Activated CD4-positive, alpha-beta T cell treated with anti-CD3 and anti-CD28 coated beads for 48 hours (primary cell): ENCODE measurements around the gene SSBP4.

Experiments
- DNase-seq: peaks from one replicate; pipeline ENCODE4 v3.0.0-alpha.2; 2020

Gene SSBP4

DNA sequence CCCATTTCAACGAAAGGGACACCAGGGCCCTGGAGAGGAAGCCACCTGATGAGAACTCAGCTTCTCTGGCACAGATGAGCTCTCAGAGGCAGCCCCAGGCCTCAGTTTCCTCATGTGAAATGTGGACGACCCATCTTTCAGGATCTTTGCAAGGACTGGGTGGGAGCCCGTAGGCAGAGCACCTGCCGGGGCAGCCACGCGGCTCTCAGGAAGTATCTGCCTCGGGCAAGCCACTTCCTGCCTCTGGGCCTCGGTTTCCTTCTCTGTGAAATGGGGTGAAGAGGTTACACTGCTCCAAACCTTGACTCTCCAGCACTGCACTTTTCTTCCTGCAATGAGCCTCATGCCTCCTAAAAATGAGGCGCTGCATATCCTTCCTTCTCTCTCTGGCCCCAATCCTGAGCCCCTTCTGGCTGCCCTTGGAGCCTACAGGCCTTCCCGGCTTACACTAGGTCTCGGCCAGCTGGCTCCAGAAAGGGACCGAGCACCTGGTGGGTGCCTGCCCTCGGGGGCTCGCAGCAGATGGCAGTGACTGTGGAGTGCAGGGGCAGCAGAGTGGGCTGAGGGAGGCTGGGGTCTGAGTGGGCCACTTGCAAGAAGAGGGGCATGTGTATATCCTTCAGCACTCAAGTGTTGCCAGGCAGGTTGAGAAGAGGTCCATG lies 3.5 kb downstream of the SSBP4 start:
- DNase-seq = no peak

DNA sequence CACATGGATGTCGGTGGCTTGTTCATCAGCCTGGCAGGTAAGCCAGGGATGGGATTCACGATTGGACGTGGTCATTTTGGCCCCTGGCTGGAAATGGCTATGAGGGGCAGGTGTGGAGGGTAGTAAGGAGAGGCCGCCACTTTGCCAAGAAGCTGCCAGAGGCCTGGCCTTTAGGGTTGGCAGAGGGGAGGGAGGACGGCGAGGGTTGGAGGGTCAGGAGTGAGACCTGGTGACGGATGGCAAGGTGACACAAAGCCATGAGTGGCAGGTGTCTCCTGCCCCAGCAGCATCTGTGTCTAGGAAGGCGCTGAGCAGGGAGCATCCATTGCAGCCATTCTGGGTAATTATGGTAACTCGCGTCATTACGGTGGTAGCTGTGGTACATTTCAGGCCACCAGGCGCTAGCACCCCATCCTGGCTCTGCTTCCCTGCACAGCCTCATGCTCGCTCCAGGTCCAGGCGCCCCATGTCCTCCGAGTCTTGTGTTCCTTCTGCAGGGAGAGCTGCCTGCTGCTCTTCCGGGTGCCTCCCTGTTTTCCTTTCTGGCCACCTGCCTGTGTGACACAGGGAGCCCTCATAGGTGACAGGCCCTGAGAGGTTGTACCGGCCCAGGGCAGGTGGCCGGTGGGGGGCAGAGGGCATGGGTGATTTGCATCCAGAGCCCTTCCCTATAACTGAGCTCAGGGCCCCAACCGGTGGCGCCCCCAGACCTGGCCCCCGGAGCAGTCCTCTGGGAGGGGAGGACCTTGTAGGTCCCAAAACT lies 4.2 kb downstream of the SSBP4 start:
- DNase-seq = no peak

DNA sequence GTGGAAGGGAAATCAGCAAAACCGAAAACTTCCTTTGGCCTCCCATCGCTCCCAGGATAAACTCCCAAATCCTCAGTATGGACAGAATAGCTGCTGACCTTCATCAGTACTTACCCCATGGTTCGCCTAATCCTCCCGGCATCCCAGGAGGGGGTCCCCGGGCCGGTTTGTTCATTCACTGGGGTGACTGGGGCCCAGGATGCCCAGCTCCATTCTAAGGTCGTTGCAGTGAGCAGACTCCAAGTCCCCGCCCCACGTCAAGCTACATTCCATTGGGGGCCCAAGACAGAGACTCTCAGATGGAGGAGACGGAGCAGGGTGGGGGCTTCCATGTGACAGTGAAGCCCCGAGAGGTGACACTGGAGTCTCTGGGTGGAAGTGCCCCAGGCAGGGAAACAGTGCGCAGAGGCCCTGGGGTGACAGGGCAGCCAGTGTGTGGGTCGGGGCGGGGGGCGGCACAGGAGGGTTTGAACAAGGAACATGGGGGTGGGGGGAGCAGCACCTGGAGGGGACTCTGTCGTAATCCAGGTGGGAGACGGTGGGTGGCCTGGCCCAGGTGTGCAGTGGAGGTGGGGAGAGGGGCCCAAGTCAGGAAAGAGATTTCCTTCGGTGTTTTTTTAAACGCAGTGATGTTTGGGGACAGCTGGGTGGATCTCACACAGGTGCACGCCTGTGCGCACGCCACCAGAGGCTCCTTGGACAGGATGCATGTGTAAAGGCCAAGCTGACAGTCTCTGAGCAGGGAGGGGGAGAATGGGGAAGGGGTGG lies 5.1 kb downstream of the SSBP4 start:
- no peak for DNase-seq

DNA sequence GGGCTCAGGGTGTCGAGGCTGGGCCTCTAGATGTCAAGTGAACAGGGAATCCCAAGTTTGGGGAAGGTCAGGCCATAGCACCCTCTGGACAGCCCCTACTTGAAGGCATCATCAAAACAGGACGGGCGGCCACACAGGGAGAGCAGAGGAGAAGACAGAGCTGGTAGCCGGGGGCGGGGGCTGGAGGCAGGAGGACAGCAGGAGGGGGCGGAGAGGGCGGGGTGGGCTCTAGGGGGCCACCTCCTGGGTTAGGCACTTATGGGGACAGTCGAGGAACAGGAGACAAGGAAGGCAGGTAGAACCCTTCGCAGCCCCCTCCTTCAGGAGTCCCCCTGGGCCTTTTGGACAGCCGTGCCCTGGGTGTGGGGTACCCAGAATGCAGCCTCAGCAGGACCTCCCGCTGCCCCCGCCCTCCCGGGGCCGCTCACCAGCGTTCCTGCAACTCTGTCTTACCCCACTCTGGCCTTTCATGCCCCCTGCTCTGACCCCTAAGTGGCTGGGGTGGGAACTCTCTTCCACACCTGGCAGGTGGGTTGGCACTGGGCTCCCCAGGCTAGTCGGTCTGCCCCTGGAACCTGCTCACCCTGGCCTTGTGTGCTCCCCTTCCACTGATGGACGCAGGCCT lies 5.8 kb downstream of the SSBP4 start:
- no peak for DNase-seq

DNA sequence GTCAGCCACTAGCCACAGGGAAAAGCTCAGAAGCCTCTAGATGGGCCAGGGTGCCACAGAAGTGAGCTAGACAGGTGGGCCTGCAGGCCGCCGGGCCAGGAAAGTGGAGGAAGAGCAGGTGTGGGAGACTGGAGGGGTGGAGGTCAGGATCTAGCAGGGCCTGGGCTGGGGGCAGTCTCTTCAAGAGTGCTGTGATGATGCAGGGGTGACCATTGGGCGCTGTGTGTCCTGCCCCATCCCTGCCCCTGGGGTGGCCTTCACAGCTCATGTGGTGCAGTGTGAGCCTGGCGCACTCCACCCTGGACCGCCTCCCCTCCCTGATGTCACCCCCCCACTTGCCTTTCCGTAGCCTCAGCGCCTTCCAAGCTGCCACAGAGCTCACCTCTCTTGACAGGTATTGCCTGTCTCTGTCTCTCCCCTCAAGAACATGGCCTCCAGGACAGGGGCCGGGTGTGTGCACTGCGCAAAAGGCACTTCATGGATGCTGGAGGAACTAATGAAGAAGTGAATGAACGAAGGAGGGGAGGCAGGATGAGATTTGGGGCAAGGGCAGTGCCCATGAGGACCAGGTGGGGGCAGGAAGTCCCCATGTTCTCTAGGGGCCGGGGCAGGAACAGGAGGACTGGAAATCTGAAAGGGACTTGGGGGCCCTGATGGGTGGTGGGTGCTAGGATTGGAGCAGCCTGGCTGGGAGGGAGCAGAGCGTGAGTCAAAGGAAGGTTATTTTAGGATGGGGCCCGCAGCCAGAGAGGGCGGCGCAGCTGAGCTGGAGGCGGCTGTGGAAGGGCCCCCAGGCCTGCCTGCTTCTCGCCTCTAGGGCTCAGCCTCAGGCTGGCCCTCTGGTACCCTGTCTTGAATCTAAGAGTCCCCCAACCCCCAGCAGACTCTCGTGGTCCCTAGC lies 6.6 kb downstream of the SSBP4 start:
- no peak for DNase-seq

DNA sequence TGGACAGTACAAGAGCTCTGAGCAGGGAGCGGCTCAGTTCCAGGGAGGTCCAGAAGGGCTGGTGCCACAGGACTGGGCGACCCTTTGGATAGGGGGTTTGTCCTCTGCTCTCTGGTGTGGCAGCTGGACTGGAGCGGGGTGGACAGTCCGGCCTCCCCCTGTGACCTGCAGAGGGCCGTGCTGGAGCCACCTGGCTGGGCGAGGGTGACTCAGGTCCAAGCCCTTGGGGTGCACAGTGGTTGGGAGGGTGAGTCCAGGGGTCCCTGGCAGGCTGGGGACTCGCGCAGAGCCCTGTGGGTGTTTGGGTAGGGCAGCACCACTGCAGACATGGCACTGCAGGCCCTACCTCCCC lies 7.2 kb downstream of the SSBP4 start:
- DNase-seq = no peak

DNA sequence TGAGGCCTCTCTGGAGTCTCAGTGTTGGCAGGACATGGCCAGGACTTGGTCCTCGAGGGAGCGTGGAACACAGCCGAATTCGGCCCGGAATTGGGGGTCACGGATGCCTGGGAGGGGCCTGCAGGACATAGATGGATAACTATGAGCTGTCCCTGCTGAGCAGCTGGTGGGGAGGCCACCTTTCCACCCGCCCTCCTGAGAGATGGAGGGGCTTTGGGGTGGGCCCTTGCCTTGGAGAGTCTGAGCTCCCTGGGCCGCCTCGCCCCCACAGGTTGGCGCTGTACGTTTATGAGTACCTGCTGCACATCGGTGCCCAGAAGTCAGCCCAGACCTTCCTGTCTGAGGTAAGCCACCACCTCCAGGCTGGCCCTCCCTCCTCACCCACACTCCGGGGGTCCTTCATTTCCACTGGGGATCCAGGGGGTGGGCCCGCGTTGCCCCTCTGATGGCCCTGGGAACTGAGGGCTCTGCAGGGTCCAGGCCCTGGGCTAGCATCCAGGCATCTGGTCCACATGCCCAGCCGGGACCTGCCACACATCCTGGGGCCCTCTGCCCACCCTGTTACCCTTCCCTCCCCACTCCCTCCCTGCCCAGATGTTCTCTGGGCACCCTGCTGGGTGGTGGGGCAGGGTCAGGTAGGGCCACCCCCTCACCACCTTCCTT lies 8.0 kb downstream of the SSBP4 start:
- no peak for DNase-seq

DNA sequence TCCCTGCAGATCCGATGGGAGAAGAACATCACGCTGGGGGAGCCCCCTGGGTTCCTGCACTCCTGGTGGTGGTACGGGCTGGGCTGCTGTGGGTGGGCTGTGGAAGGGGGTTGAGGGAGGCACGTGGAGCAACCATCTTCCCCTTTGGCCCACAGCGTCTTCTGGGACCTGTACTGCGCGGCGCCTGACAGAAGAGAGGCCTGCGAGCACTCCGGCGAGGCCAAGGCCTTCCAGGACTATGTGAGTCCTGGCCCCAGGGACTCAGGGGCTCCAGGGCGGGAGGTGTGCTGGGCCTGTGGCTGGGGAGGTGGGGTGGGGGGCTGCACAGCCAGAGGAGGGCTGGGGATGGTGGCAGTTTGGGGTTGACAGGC lies 8.5 kb downstream of the SSBP4 start:
- DNase-seq = no peak

DNA sequence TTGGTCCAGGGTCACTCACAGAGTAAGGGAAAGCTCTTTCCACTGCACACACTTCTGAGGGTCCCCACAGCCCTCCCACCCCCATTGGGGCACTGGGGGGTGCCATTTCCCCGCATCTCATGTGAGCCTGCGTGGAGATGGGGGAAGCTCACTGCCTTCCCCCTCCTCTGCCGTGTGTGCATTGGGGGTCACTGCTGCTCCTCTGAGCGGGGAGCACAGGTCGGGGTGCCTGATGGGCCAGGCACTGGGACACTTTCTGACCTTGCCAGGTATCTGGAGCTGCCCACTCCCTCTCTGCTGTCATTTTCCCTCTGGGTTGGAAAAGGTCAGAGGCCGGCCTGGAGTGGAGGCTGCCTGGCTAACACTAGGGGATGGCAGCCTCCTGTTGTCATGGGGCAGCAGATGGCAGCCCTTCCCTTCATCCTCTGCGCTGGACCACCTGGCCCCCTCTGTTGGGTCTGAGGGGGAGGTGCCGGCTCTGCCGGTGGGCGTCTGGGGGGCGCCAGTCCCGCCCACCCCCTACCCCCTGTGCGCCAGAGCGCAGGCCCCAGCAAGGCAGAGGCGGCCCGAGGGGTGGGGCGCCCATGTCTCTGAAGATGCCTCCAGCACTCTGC lies 9.1 kb downstream of the SSBP4 start:
- no peak for DNase-seq

DNA sequence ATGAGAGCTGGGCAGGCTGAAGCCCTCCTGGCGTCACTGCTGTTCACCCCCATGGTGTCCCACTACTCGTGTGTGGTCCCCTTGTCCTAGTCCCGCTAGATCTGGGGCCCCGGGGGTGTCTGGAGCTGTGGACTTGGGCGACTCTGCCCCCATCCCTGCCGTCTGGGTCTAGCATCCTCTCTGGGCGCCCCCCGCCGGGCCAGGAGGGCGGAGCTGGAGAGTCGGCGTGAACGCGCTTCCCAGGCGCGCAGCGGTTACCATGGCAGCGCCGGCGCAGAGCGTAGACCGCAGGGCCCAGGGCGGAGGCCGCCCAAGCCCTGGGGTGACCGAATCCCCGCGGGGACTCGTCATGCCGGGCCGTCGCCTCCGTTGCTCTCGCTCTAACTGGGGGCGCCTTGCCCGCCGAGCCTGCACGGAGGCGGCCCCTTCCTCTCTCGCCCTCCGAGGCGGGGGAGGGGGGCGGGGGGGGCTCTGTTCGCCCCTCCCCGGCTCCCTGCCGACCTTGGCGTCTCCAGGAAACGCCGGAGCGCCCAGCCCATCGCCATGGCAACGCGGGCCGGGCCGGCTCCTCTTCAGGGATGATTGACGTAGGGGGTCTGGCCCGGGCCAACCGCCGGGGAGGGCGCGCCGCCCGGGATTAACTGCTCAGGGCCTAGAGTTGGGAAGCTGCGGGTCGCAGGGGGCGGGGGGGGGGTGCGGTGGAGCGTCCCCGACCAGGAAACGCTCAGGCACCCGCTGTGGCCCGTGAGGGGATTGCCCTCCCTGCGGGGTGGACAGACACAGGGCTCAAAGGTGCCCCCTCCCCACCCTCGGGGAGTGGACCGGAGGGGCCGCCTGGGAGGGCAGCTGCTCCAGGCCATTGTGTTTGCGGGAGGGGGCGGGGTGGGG lies 9.8 kb downstream of the SSBP4 start:
- peak; percentile 81 for DNase-seq

DNA sequence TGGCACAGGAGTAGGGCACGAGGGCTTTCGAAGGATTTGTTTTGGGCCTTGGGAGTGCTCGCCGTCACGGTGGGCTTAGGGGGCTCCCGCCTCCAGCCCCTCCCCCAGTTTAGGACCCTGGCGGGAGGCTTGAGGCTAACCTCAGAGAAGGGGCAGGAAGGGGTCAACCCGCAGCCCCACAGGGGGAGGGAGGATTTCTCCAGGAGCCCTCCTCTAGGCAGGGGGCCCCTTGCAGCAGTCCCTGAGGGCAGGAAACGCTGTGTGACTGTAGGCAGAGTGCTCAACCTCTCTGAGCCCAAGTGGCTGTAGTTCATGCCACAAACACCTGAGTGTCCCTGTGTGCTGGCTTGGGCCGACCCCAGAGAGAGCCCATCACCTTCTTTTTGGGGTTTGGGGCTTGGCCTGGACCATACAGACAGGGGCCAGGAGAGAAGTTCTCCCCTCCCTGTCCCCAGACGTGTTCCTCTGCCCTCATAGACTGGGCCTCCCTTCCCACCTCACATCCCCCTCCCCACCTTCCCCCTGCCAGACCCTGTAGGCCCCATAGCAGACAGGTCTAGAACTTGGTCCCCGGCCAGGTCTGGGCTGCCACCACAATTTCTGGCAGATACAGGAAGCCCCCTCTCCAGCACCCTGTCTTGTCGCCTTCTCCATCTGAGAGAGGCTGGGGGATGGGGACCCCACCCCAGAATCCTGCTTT lies 10.7 kb downstream of the SSBP4 start:
- DNase-seq = no peak

DNA sequence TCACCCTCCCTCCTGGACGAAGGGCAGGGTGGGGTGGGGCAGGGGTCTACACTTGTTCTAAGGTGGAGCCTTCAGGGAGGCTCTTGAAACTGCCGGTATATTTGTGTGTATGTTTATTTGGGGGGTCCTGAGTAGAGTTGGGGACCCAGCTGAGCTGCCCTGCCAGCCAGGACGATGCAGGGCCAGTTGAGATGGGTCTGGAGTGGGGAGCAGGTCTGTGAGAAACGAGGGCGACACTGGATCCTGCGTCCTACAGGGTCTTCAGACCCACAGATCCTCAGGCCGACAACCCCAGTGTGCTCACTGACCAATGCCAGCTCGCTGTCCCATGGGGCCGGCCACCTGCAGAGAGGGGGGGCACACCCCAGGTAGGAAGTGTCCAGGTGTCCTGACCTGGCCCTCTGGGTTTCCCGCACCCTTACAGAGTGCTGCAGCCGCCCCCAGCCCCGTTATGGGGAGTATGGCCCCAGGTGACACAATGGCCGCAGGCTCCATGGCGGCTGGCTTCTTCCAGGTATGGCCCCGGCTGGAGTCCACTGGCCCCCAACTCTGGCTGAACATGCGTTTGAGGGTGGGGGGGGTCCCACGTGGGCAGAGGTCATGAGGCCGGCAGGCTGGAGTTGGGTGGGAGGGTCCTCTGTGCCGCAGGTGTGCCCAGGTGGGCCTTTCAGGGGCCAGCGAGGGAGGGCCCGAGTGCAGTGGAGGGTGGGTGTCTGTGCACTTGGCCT lies 11.4 kb downstream of the SSBP4 start:
- DNase-seq = no peak

DNA sequence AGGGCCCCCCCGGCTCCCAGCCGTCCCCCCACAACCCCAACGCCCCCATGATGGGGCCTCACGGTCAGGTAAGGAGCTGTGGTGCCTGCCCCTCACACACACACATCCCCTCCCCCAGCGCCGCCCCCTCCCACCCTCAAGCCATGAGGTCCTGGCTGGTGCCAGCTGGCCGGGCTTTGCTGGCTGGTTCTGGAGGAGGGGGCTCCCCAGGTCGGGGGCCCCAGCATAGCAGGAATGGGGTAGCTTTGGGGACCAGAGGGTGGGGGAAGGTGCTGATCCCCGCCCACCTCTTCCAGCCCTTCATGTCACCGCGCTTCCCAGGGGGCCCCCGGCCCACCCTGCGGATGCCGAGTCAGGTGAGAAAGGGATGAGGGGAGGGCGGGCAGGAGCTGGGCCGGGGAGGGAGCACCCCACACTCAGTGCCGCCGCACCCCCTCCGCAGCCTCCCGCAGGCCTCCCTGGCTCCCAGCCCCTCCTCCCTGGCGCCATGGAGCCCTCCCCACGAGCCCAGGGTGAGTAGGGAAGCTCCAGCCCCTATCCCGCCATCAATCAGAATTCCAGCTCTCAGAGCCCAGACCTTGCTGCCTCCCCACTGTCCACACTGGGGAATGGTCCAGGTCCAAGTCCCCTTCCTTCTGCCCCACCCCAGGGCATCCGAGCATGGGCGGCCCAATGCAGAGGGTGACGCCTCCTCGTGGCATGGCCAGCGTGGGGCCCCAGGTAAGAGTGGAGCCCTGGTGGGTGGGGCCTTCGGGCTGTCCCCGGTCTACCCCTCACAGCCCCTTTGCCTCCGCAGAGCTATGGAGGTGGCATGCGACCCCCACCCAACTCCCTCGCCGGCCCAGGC lies 12.4 kb downstream of the SSBP4 start:
- DNase-seq = no peak

DNA sequence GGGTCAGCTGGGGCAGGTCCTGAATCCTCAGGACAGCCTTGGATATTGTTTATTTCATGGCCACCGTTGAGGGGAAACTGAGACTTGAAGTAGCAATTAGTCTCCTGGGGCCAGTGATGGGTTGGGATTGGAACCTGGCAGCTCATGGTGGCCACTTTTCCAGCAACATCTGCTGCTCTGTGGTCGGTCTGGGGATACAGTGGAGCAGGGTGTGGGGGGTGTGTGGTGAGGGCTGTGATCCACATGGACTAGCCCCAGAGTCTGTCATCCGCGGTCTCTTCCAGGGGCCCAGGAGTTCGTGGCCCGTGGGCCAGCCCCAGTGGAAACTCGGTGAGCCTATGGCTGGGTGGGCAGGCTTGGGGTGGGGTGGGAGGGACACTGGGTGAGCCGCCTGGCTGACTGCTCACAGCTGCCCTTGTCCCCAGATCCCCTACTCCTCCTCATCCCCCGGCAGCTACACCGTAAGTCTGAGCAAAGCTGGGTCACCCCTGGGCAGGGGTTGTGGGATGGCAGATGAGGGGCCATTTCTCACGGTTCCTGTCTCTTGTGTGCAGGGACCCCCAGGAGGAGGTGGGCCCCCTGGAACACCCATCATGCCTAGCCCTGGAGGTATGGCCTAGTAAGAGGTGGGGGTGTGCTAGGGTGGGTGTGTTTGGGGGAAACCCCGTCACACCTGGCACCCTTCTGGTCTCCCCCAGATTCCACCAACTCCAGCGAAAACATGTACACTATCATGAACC lies 13.2 kb downstream of the SSBP4 start:
- no peak for DNase-seq

DNA sequence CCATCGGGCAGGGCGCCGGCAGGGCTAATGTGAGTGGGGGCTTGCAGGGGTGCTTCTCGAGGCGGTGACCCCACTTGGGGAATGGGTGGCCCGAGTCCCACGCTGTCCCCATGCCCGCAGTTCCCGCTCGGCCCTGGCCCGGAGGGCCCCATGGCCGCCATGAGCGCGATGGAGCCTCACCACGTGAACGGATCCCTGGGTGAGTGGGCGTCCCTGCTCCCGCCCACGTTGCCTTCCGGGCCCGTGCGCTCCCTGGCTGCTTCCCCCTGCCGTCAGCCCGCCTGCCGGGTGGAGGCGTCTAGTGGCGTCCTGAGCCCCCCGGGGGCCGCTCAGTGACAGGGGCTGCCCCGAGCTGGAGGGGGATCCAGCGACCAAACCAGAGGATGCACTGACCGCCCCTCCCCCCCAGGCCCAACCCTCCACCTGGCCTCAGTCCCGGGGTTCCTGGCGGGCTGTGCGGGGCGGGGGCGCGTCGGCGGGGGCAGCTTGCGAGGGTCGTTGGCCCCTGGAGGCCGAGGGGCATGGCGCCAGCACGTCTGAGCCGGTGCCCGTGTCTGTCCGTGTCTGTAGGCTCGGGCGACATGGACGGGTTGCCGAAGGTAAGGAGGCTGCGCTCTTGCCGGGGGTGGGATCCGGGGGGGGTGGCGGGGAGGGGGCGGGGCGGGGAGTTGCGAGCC lies 14.0 kb downstream of the SSBP4 start:
- DNase-seq = no peak

DNA sequence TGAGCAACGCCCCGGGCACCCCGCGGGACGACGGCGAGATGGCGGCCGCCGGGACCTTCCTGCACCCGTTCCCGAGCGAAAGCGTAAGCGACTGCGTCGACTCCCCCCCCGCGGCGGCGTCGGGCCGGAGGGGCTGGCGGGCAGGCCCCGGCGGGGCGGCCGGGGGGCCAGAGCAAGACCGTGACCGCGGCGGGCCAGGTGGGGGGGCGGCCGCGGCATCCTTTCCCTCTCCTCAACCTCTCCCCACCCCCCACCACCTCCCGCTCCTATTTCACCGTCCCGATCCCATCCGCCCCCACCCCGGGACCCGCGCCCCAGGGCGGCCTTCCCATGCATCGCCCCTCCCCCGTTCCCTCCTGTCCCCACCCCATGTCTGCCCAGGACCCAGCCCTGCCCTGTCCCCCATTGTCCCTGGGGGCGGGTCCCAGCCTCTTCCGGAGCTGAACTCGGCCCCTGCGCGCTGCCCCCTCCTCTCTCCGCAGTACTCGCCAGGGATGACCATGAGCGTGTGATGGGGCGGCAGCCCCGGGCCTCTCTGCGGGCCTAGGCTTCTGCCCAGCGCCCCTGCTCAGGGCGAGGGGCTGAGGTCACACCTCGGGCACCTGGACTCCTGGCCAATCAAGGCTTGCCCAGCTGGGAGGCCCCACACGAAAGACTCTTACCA lies 14.7 kb downstream of the SSBP4 start:
- no peak for DNase-seq
